Thoracic aorta (tissue), 2 donors: ENCODE measurements around the gene RPTOR. TPM values are rescaled to one million over a fixed set of nuclear protein-coding genes. Genes with fewer than 3 reads are reported as not detected.

Experiments used
- ATAC-seq: fragments of 150-250 bp; one replicate; pipeline ENCODE4 v1.8.0; 2017; ENCODE audit warnings: low read depth; ENCODE audit not compliant: insufficient number of reproducible peaks, low FRiP score
- DNase-seq: peaks from one replicate; pipeline ENCODE4 v3.0.0-alpha.2; 2020; ENCODE audit warnings: low spot score
- H3K27ac ChIP-seq, 2 donors: fragments of 200-600 bp; sonication (generic); 1 replicate in 1 of 2; 2 replicates in 1 of 2; pipeline ENCODE4 v1.5.1; 2016; ENCODE audit warnings: mild to moderate bottlenecking in 2 of 2, moderate library complexity in 2 of 2
- H3K27me3 ChIP-seq: fragments of 200-600 bp; sonication (generic); replicated peaks from 2 replicates; pipeline ENCODE4 v1.6.0; 2016; ENCODE audit warnings: mild to moderate bottlenecking; ENCODE audit not compliant: insufficient read depth
- H3K36me3 ChIP-seq: fragments of 200-600 bp; sonication (generic); one replicate; pipeline ENCODE4 v1.5.1; 2016
- H3K4me1 ChIP-seq, 2 donors: fragments of 200-600 bp; sonication (generic); 1 replicate in 1 of 2; 2 replicates in 1 of 2; pipeline versions ENCODE4 v1.5.1 to v1.6.0; 2016; ENCODE audit warnings: low read depth in 2 of 2, mild to moderate bottlenecking in 1 of 2; ENCODE audit not compliant: control insufficient read depth in 1 of 2
- H3K4me3 ChIP-seq: fragments of 200-600 bp; sonication (generic); 2 replicates; pipeline ENCODE4 v1.5.1; 2016; ENCODE audit warnings: mild to moderate bottlenecking
- H3K9me3 ChIP-seq: fragments of 200-600 bp; sonication (generic); 2 replicates; pipeline ENCODE4 v1.5.1; 2016
- CTCF ChIP-seq: fragments of 200-600 bp; sonication (generic); IDR thresholded peaks from one replicate; pipeline ENCODE4 v1.5.1; 2019; ENCODE audit warnings: antibody characterized with exemption
- total RNA-seq, 2 donors: library from RNA; depleted of rRNA; stranded (reverse); fragments of >200 nt; gene quantifications; one replicate each; pipeline versions ENCODE4 v1.1.0 to v1.2.3, GENCODE V29; 2016

The RPTOR gene
- total RNA-seq, 2 donors from 2014 or later, result 42.0 to 47.4 TPM

GRCh38 chr17:80919331-80920311 lies 375.0 kb downstream of the RPTOR start:
- Histone ChIP-seq H3K27ac (peak overlapping the region in 1 of 2 donors; percentile 28), H3K4me3 (no peak overlapping the region), H3K9me3 (no peaks in the 10 kb centered on the region), H3K36me3 (no peaks in the 10 kb centered on the region), H3K4me1 (peaks cover 5 to 21% of the 10 kb centered on the region in 2 donors), H3K27me3 (no peaks in the 10 kb centered on the region)
- ATAC-seq (no peak), DNase-seq (no peak)
- TF ChIP-seq CTCF, result no peak

- Histone ChIP-seq H3K36me3 (no peaks in the 10 kb centered on the region), H3K4me3 (no peak overlapping the region), H3K9me3 (no peaks in the 10 kb centered on the region), H3K4me1 (peaks cover 5 to 21% of the 10 kb centered on the region in 2 donors), H3K27me3 (no peaks in the 10 kb centered on the region), H3K27ac (no peak overlapping the region)
- TF ChIP-seq CTCF, result no peak
- no peak for DNase-seq
- no peak for ATAC-seq
Measured at GRCh38 chr17:80920441-80920840, 375.8 kb downstream of the RPTOR start.

- TF ChIP-seq CTCF, result no peak
- no peaks in the 10 kb centered on the region for H3K36me3 ChIP-seq
- no peaks in the 10 kb centered on the region for H3K27me3 ChIP-seq
- H3K9me3 ChIP-seq, result no peaks in the 10 kb centered on the region
- ATAC-seq (no peak), DNase-seq (no peak)
- H3K4me1 ChIP-seq, result peaks cover 5 to 21% of the 10 kb centered on the region in 2 donors
- no peak overlapping the region for H3K27ac ChIP-seq
- no peak overlapping the region for H3K4me3 ChIP-seq
Measured at GRCh38 chr17:80921159-80921558, 376.5 kb downstream of the RPTOR start.

GRCh38 chr17:80921741-80922579 lies 377.3 kb downstream of the RPTOR start:
- Histone ChIP-seq H3K9me3 (no peaks in the 10 kb centered on the region), H3K27ac (no peak overlapping the region), H3K4me1 (peaks cover 5 to 21% of the 10 kb centered on the region in 2 donors), H3K27me3 (no peaks in the 10 kb centered on the region), H3K4me3 (no peak overlapping the region), H3K36me3 (no peaks in the 10 kb centered on the region)
- no peak for DNase-seq
- no peak for ATAC-seq
- no peak for TF ChIP-seq CTCF

GRCh38 chr17:80922580-80923160 lies 378.0 kb downstream of the RPTOR start:
- no peak for TF ChIP-seq CTCF
- DNase-seq (no peak), ATAC-seq (no peak)
- H3K36me3 ChIP-seq, result no peaks in the 10 kb centered on the region
- H3K4me1 ChIP-seq, result peaks cover 5 to 21% of the 10 kb centered on the region in 2 donors
- no peaks in the 10 kb centered on the region for H3K27me3 ChIP-seq
- no peaks in the 10 kb centered on the region for H3K9me3 ChIP-seq
- no peak overlapping the region for H3K27ac ChIP-seq
- no peak overlapping the region for H3K4me3 ChIP-seq
